ENCODE results near the gene MICU2. TPM values are rescaled to one million over a fixed set of nuclear protein-coding genes. Genes with fewer than 3 reads are reported as not detected.

MICU2 gene
- total and polyA plus RNA-seq, 2 experiments from 2014 or later: 51.0 to 122 TPM

DNA sequence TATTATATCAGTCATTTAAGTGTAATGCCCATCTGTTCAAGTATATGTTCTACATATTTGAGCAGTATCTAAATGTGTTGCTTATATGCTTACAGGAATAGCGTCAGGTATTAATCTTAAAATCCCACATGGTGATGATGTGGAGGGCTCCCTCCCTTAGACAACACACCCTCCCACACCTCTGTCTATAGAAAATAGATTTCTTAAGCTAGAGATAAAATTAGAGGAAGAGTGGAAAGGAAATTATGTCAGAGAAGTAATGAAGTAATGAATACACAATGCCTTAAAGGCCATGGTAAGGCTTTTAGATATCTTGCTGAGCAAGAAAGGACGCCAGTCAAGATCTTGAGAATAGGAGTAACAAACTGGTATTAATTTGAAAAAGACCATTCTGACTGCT, 157.3 kb downstream of the MICU2 start (continued):
- TF ChIP-seq, protein P1, sequence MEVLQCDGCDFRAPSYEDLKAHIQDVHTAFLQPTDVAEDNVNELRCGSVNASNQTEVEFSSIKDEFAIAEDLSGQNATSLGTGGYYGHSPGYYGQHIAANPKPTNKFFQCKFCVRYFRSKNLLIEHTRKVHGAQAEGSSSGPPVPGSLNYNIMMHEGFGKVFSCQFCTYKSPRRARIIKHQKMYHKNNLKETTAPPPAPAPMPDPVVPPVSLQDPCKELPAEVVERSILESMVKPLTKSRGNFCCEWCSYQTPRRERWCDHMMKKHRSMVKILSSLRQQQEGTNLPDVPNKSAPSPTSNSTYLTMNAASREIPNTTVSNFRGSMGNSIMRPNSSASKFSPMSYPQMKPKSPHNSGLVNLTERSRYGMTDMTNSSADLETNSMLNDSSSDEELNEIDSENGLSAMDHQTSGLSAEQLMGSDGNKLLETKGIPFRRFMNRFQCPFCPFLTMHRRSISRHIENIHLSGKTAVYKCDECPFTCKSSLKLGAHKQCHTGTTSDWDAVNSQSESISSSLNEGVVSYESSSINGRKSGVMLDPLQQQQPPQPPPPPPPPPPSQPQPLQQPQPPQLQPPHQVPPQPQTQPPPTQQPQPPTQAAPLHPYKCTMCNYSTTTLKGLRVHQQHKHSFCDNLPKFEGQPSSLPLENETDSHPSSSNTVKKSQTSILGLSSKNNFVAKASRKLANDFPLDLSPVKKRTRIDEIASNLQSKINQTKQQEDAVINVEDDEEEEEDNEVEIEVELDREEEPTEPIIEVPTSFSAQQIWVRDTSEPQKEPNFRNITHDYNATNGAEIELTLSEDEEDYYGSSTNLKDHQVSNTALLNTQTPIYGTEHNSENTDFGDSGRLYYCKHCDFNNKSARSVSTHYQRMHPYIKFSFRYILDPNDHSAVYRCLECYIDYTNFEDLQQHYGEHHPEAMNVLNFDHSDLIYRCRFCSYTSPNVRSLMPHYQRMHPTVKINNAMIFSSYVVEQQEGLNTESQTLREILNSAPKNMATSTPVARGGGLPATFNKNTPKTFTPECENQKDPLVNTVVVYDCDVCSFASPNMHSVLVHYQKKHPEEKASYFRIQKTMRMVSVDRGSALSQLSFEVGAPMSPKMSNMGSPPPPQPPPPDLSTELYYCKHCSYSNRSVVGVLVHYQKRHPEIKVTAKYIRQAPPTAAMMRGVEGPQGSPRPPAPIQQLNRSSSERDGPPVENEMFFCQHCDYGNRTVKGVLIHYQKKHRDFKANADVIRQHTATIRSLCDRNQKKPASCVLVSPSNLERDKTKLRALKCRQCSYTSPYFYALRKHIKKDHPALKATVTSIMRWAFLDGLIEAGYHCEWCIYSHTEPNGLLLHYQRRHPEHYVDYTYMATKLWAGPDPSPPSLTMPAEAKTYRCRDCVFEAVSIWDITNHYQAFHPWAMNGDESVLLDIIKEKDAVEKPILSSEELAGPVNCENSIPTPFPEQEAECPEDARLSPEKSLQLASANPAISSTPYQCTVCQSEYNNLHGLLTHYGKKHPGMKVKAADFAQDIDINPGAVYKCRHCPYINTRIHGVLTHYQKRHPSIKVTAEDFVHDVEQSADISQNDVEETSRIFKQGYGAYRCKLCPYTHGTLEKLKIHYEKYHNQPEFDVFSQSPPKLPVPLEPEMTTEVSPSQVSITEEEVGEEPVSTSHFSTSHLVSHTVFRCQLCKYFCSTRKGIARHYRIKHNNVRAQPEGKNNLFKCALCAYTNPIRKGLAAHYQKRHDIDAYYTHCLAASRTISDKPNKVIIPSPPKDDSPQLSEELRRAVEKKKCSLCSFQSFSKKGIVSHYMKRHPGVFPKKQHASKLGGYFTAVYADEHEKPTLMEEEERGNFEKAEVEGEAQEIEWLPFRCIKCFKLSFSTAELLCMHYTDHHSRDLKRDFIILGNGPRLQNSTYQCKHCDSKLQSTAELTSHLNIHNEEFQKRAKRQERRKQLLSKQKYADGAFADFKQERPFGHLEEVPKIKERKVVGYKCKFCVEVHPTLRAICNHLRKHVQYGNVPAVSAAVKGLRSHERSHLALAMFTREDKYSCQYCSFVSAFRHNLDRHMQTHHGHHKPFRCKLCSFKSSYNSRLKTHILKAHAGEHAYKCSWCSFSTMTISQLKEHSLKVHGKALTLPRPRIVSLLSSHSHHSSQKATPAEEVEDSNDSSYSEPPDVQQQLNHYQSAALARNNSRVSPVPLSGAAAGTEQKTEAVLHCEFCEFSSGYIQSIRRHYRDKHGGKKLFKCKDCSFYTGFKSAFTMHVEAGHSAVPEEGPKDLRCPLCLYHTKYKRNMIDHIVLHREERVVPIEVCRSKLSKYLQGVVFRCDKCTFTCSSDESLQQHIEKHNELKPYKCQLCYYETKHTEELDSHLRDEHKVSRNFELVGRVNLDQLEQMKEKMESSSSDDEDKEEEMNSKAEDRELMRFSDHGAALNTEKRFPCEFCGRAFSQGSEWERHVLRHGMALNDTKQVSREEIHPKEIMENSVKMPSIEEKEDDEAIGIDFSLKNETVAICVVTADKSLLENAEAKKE (CRISPR knock-in tag; IDR thresholded peaks at IDR 0.05): no peak
- no peak for TF ChIP-seq STAT1 (IDR thresholded peaks at IDR 0.05; ENCODE audit: unreplicated experiment)
- TF ChIP-seq, protein P2, sequence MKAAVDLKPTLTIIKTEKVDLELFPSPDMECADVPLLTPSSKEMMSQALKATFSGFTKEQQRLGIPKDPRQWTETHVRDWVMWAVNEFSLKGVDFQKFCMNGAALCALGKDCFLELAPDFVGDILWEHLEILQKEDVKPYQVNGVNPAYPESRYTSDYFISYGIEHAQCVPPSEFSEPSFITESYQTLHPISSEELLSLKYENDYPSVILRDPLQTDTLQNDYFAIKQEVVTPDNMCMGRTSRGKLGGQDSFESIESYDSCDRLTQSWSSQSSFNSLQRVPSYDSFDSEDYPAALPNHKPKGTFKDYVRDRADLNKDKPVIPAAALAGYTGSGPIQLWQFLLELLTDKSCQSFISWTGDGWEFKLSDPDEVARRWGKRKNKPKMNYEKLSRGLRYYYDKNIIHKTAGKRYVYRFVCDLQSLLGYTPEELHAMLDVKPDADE (IDR thresholded peaks at IDR 0.05): no peak
- TF ChIP-seq EZH2 (IDR thresholded peaks at IDR 0.05; ENCODE audit: low read depth, unreplicated experiment): no peak

- Histone ChIP-seq H3K9me2 (ENCODE audit: insufficient read depth) (no peaks in the 10 kb centered on the region), H3K4me3 (no peak overlapping the region), H3K79me2 (replicated peaks; ENCODE audit: insufficient read depth) (peaks cover 82% of the 10 kb centered on the region), H3K4me1 (ENCODE audit: insufficient read depth) (peaks cover 12% of the 10 kb centered on the region; the same call in 1 of the 2 replicates), H3K27me3 (ENCODE audit: insufficient read depth) (no peaks in the 10 kb centered on the region), H3K4me2 (no peak overlapping the region), H3F3A (replicated peaks; ENCODE audit: low read depth) (no peaks in the 10 kb centered on the region), H3K36me3 (ENCODE audit: insufficient read depth) (no peaks in the 10 kb centered on the region; the same call in 1 of the 2 replicates), H3K27ac (ENCODE audit: low read depth) (no peak overlapping the region), H2AFZ (no peak overlapping the region), H4K20me1 (replicated peaks; ENCODE audit: insufficient read depth) (peaks cover 42% of the 10 kb centered on the region)
- peaks cover 5% of the 10 kb centered on the region for H3K27me3 Mint-ChIP-seq (ENCODE audit: insufficient read depth, low read depth, poor library complexity)
- peak; percentile 32 for DNase-seq (ENCODE audit: low spot score)
- no peak for ATAC-seq
- no peak overlapping the region for H3K4me3 Mint-ChIP-seq
- peaks cover 16% of the 10 kb centered on the region for H3K9me3 Mint-ChIP-seq
- peaks cover 44% of the 10 kb centered on the region for H3K36me3 Mint-ChIP-seq (ENCODE audit: low read depth)
- H3K27ac Mint-ChIP-seq: no peak overlapping the region
- peaks cover 12% of the 10 kb centered on the region for H3K4me1 Mint-ChIP-seq
- TF ChIP-seq REST (IDR thresholded peaks at IDR 0.05; ENCODE audit: unreplicated experiment) (no peak), CREB1 (CRISPR knock-in tag; IDR thresholded peaks at IDR 0.05; ENCODE audit: low read depth) (no peak), ZNF114 (CRISPR knock-in tag; IDR thresholded peaks at IDR 0.05) (no peak), POLR2AphosphoS5 (IDR thresholded peaks at IDR 0.05; ENCODE audit: low read depth) (no peak), STAT1 (IDR thresholded peaks at IDR 0.05; ENCODE audit: unreplicated experiment) (no peak), EZH2phosphoT487 (IDR thresholded peaks at IDR 0.05; ENCODE audit: unreplicated experiment) (no peak), ZNF331 (CRISPR knock-in tag; IDR thresholded peaks at IDR 0.05; ENCODE audit: low read depth) (no peak), JUNB (IDR thresholded peaks at IDR 0.05; ENCODE audit: unreplicated experiment) (no peak)
- TF ChIP-seq, protein P2 (IDR thresholded peaks at IDR 0.05): no peak
Observed at GRCh38 chr13:21445759-21446158, 158.2 kb downstream of the MICU2 start.

Measured in GM23338 (cell line).